Stimulated activated CD4-positive, alpha-beta T cell treated with anti-CD3 and anti-CD28 coated beads, Interleukin-2, amount 100 ng/mL, for 24 hours (primary cell): ENCODE results near the gene MFF.
A peak's percentile ranks its signal among the peaks of the same experiment; 100 is the strongest.

Source experiments
- DNase-seq, 2 donors: peaks; one replicate each; pipeline ENCODE4 v3.0.0-alpha.2; 2020

MFF gene

GRCh38 chr2:227324995-227325838, at the start of gene MFF:
Gene MFF, plus strand, starts transcription at chr2:227325251. Its CDS starts 5,415 bp downstream, at chr2:227330666.
- DNase-seq, result peak; percentile 93 to 94

- no peak for DNase-seq
These were observed 44.2 kb upstream of the MFF start for GRCh38 chr2:227280895-227281294.

GRCh38 chr2:227285741-227286236, 39.3 kb upstream of the MFF start:
- no peak for DNase-seq

GRCh38 chr2:227287771-227288170, 37.3 kb upstream of the MFF start:
- no peak for DNase-seq

GRCh38 chr2:227292314-227292713, 32.7 kb upstream of the MFF start:
- no peak for DNase-seq

- no peak for DNase-seq
These were observed 31.5 kb upstream of the MFF start for GRCh38 chr2:227293531-227293930.

- DNase-seq, result no peak
These were observed 29.2 kb upstream of the MFF start for GRCh38 chr2:227295806-227296205.

GRCh38 chr2:227296671-227297405, 28.2 kb upstream of the MFF start:
- no peak for DNase-seq

GRCh38 chr2:227301523-227301922, 23.5 kb upstream of the MFF start:
- DNase-seq, result no peak

- no peak for DNase-seq
These were observed 16.3 kb upstream of the MFF start for GRCh38 chr2:227308784-227309183.

GRCh38 chr2:227310756-227311110, 14.3 kb upstream of the MFF start:
- no peak for DNase-seq

GRCh38 chr2:227311861-227312506, 13.1 kb upstream of the MFF start:
- no peak for DNase-seq

- DNase-seq, result no peak
These were observed 12.5 kb upstream of the MFF start for GRCh38 chr2:227312579-227312978.

- DNase-seq, result no peak
These were observed 11.7 kb upstream of the MFF start for GRCh38 chr2:227313310-227313709.

GRCh38 chr2:227317834-227318233, 7.2 kb upstream of the MFF start:
- DNase-seq, result no peak

- DNase-seq, result no peak
These were observed 4.6 kb upstream of the MFF start for GRCh38 chr2:227320305-227321094.

- DNase-seq, result no peak
These were observed 2.4 kb upstream of the MFF start for GRCh38 chr2:227322530-227323205.

GRCh38 chr2:227323818-227324217, 1.2 kb upstream of the MFF start:
- no peak for DNase-seq

GRCh38 chr2:227324642-227324994, 433 bp upstream of the MFF start:
- peak in 1 of 2 donors; percentile 23 for DNase-seq

GRCh38 chr2:227325839-227326195, 766 bp downstream of the MFF start:
- peak; percentile 14 to 21 for DNase-seq

GRCh38 chr2:227326783-227327182, 1.7 kb downstream of the MFF start:
- no peak for DNase-seq

GRCh38 chr2:227335713-227336112, 10.7 kb downstream of the MFF start:
- no peak for DNase-seq
